MM.1S (cell line): Measurements from ENCODE around the gene NUCKS1.

ENCODE experiments used
- CTCF ChIP-seq: fragments of 300-600 bp; sonication (generic); IDR thresholded peaks from 2 replicates; pipeline ENCODE4 v1.5.1; 2016; ENCODE audit warnings: antibody characterized with exemption, low read length, mixed read lengths
- EZH2 ChIP-seq: fragments of 300-600 bp; sonication (generic); optimal IDR thresholded peaks from 2 replicates; pipeline ENCODE3; 2017; ENCODE audit warnings: low read depth, mild to moderate bottlenecking, antibody characterized with exemption, low read length, mixed read lengths
- EZH2phosphoT487 ChIP-seq: fragments of 300-600 bp; sonication (generic); IDR thresholded peaks from 2 replicates; pipeline ENCODE4 v1.6.1; 2018; ENCODE audit warnings: antibody characterized with exemption, low read length

GRCh38 chr1:205782627-205783432 is 32.8 kb upstream of the NUCKS1 start:
- TF ChIP-seq EZH2 (no peak), CTCF (no peak), EZH2phosphoT487 (no peak)
